Smooth muscle cell (in vitro differentiated cells): Measurements from ENCODE around the gene PPP4R4. TPM values are rescaled to one million over a fixed set of nuclear protein-coding genes. Genes with fewer than 3 reads are reported as not detected.
A peak's percentile ranks its signal among the peaks of the same experiment; 100 is the strongest.

Experiments used
- DNase-seq: peaks from one replicate; lab custom pipeline; 2025; ENCODE audit not compliant: unreplicated experiment; lab: John Stamatoyannopoulos, UW
- H2AFZ ChIP-seq: fragments of 200-600 bp; sonication (generic); 2 replicates; pipeline ENCODE4 v1.6.0; 2016; ENCODE audit warnings: antibody characterized with exemption, low read depth, mild to moderate bottlenecking
- H3F3A ChIP-seq: fragments of 200-600 bp; sonication (generic); 2 replicates; pipeline ENCODE4 v1.6.0; 2017; ENCODE audit warnings: antibody characterized with exemption, low read depth
- H3K27ac ChIP-seq: fragments of 200-600 bp; sonication (generic); 2 replicates; pipeline ENCODE4 v1.5.1; 2016; ENCODE audit warnings: low read depth, mild to moderate bottlenecking
- H3K27me3 ChIP-seq: fragments of 200-600 bp; sonication (generic); 2 replicates; pipeline ENCODE4 v1.6.1; 2016; ENCODE audit warnings: low read depth, mild to moderate bottlenecking
- H3K36me3 ChIP-seq: fragments of 200-600 bp; sonication (generic); 2 replicates; pipeline ENCODE4 v1.5.1; 2016; ENCODE audit warnings: low read depth
- H3K4me1 ChIP-seq: fragments of 200-600 bp; sonication (generic); 2 replicates; pipeline ENCODE4 v1.5.1; 2016; ENCODE audit warnings: low read depth
- H3K4me2 ChIP-seq: fragments of 200-600 bp; sonication (generic); 2 replicates; pipeline ENCODE4 v1.6.0; 2016; ENCODE audit warnings: mild to moderate bottlenecking
- H3K4me3 ChIP-seq: fragments of 200-600 bp; sonication (generic); 2 replicates; pipeline ENCODE4 v1.5.1; 2016; ENCODE audit warnings: mild to moderate bottlenecking
- H3K79me2 ChIP-seq: fragments of 200-600 bp; sonication (generic); 2 replicates; pipeline ENCODE4 v1.6.0; 2016; ENCODE audit warnings: low read depth, mild to moderate bottlenecking
- H3K9ac ChIP-seq: fragments of 200-600 bp; sonication (generic); 2 replicates; pipeline ENCODE4 v1.6.0; 2016; ENCODE audit warnings: low read depth
- H3K9me3 ChIP-seq: fragments of 200-600 bp; sonication (generic); replicated peaks from 2 replicates; pipeline ENCODE4 v1.5.1; 2016; ENCODE audit warnings: low read depth
- H4K20me1 ChIP-seq: fragments of 200-600 bp; sonication (generic); 2 replicates; pipeline ENCODE4 v1.6.0; 2016; ENCODE audit warnings: low read depth
- CTCF ChIP-seq: fragments of 200-600 bp; sonication (generic); IDR thresholded peaks from 2 replicates; pipeline ENCODE4 v1.5.1; 2017; ENCODE audit warnings: borderline replicate concordance, mild to moderate bottlenecking, antibody characterized with exemption; ENCODE audit not compliant: insufficient read depth, poor library complexity, severe bottlenecking
- WGBS: methylation state at CpG from one replicate; pipeline ENCODE4 v1.1.7; 2016; ENCODE audit warnings: low lambda C conversion rate; 5-methylcytosine and 5-hydroxymethylcytosine counted together
- polyA plus RNA-seq: library from polyadenylated mRNA; unstranded; fragments of >200 nt; fragmentation: Nextera tagmentation; extraction: Ambion mirVana; gene quantifications from 2 replicates; pipeline ENCODE4 v1.2.1, GENCODE V29; 2016
- total RNA-seq: library from RNA; depleted of rRNA; stranded (reverse); fragments of >200 nt; gene quantifications from 2 replicates; pipeline ENCODE4 v1.2.3, GENCODE V29; 2014

PPP4R4 gene
- total and polyA plus RNA-seq, 2 experiments from 2014 or later, result 0.27 TPM

GRCh38 chr14:94139421-94139820, 34.7 kb upstream of the PPP4R4 start:
- H3K79me2 ChIP-seq, result no peaks in the 10 kb centered on the region
- DNase-seq, result no peak
- no peak overlapping the region for H2AFZ ChIP-seq
- H3K9me3 ChIP-seq, result no peaks in the 10 kb centered on the region
- 91% methylated on average over 5 of the region's 5 CpGs for WGBS
- H4K20me1 ChIP-seq, result no peaks in the 10 kb centered on the region
- H3K4me1 ChIP-seq, result peaks cover under 1% of the 10 kb centered on the region
- H3K27ac ChIP-seq, result no peak overlapping the region
- H3K27me3 ChIP-seq, result peaks cover 3% of the 10 kb centered on the region
- no peak overlapping the region for H3K9ac ChIP-seq
- no peak for TF ChIP-seq CTCF
- no peak overlapping the region for H3K4me3 ChIP-seq
- no peaks in the 10 kb centered on the region for H3F3A ChIP-seq
- H3K4me2 ChIP-seq, result no peak overlapping the region
- no peaks in the 10 kb centered on the region for H3K36me3 ChIP-seq

- H3K4me3 ChIP-seq, result no peak overlapping the region
Observed at GRCh38 chr14:94142247-94142646, 31.9 kb upstream of the PPP4R4 start.

GRCh38 chr14:94142836-94143235, 31.3 kb upstream of the PPP4R4 start:
- 85% methylated on average over 1 of the region's 1 CpG for WGBS
- Histone ChIP-seq H3F3A (no peaks in the 10 kb centered on the region), H3K4me2 (no peak overlapping the region), H3K9ac (no peak overlapping the region), H3K36me3 (no peaks in the 10 kb centered on the region), H3K79me2 (no peaks in the 10 kb centered on the region), H3K4me1 (peaks cover 6% of the 10 kb centered on the region), H3K27ac (no peak overlapping the region), H4K20me1 (no peaks in the 10 kb centered on the region), H3K9me3 (no peaks in the 10 kb centered on the region), H3K4me3 (no peak overlapping the region), H2AFZ (no peak overlapping the region), H3K27me3 (peaks cover 3% of the 10 kb centered on the region)
- TF ChIP-seq CTCF, result no peak
- no peak for DNase-seq

More at GRCh38 chr14:94142247-94142646, 31.9 kb upstream of the PPP4R4 start:
- Histone ChIP-seq H2AFZ (no peak overlapping the region), H3K79me2 (no peaks in the 10 kb centered on the region), H4K20me1 (no peaks in the 10 kb centered on the region), H3K9me3 (no peaks in the 10 kb centered on the region), H3K36me3 (no peaks in the 10 kb centered on the region), H3K27ac (no peak overlapping the region), H3F3A (no peaks in the 10 kb centered on the region), H3K4me2 (no peak overlapping the region), H3K9ac (no peak overlapping the region), H3K27me3 (peaks cover 3% of the 10 kb centered on the region), H3K4me1 (peaks cover 6% of the 10 kb centered on the region)
- 71% methylated on average over 3 of the region's 3 CpGs for WGBS
- TF ChIP-seq CTCF, result no peak
- DNase-seq, result no peak

GRCh38 chr14:94143239-94143638, 30.9 kb upstream of the PPP4R4 start:
- H3K27ac ChIP-seq, result no peak overlapping the region
- H4K20me1 ChIP-seq, result no peaks in the 10 kb centered on the region
- H3K4me2 ChIP-seq, result no peak overlapping the region
- H3F3A ChIP-seq, result no peaks in the 10 kb centered on the region
- TF ChIP-seq CTCF, result peak; percentile 32
- H3K4me1 ChIP-seq, result peaks cover 6% of the 10 kb centered on the region
- H3K9me3 ChIP-seq, result no peaks in the 10 kb centered on the region
- H3K36me3 ChIP-seq, result no peaks in the 10 kb centered on the region
- H2AFZ ChIP-seq, result no peak overlapping the region
- H3K4me3 ChIP-seq, result no peak overlapping the region
- WGBS, result 59% methylated on average over 3 of the region's 3 CpGs
- no peak for DNase-seq
- peaks cover 3% of the 10 kb centered on the region for H3K27me3 ChIP-seq
- no peak overlapping the region for H3K9ac ChIP-seq
- no peaks in the 10 kb centered on the region for H3K79me2 ChIP-seq
